Mesothelial cell of epicardium (in vitro differentiated cells): ENCODE data around the gene CHST15. TPM values are rescaled to one million over a fixed set of nuclear protein-coding genes. Genes with fewer than 3 reads are reported as not detected.

ENCODE experiments used
- DNase-seq, 2 experiments: peaks; one replicate each; pipeline ENCODE4 v3.0.0; 2021; ENCODE audit warnings: low spot score in 2 of 2; ENCODE audit not compliant: unreplicated experiment in 2 of 2
- H3K27ac Mint-ChIP-seq: 2 replicates; pipeline ENCODE4 v1.8.0; 2021; ENCODE audit warnings: mixed read lengths
- H3K27me3 Mint-ChIP-seq: 2 replicates; pipeline ENCODE4 v1.8.0; 2021; ENCODE audit warnings: low read depth, mixed read lengths
- H3K36me3 Mint-ChIP-seq: 2 replicates; pipeline ENCODE4 v1.8.0; 2021; ENCODE audit warnings: mixed read lengths
- H3K4me1 Mint-ChIP-seq: 2 replicates; pipeline ENCODE4 v1.8.0; 2021; ENCODE audit warnings: mixed read lengths
- H3K4me3 Mint-ChIP-seq: 2 replicates; pipeline ENCODE4 v1.8.0; 2021; ENCODE audit warnings: mild to moderate bottlenecking, moderate library complexity, mixed read lengths
- H3K9me3 Mint-ChIP-seq: 2 replicates; pipeline ENCODE4 v1.8.0; 2021; ENCODE audit warnings: mixed read lengths
- CTCF ChIP-seq: fragments of 200-600 bp; sonication (generic); IDR thresholded peaks from one replicate; pipeline ENCODE4 v1.5.0; 2021; ENCODE audit warnings: antibody characterized with exemption; ENCODE audit not compliant: unreplicated experiment
- total RNA-seq: library from RNA; stranded (reverse); gene quantifications from 3 replicates; pipeline ENCODE4 v1.2.1, GENCODE V29; 2021

CHST15 gene
- total RNA-seq, 1 donor from 2014 or later: 39.4 TPM

- Mint-ChIP-seq H3K27ac (no peak overlapping the region), H3K27me3 (peaks cover 89% of the 10 kb centered on the region), H3K4me1 (peaks cover 13% of the 10 kb centered on the region), H3K4me3 (peak overlapping the region; percentile 48), H3K36me3 (no peaks in the 10 kb centered on the region), H3K9me3 (peaks cover 13% of the 10 kb centered on the region)
- no peak for TF ChIP-seq CTCF
- peak in 1 of 2 experiments; percentile 56 for DNase-seq
Measured at GRCh38 chr10:123972481-123973401, 120.7 kb downstream of the CHST15 start.

GRCh38 chr10:123970927-123971286, 122.5 kb downstream of the CHST15 start:
- peaks cover 82% of the 10 kb centered on the region for H3K27me3 Mint-ChIP-seq
- no peak overlapping the region for H3K27ac Mint-ChIP-seq
- H3K4me3 Mint-ChIP-seq: no peak overlapping the region
- TF ChIP-seq CTCF: no peak
- H3K4me1 Mint-ChIP-seq: peaks cover 13% of the 10 kb centered on the region
- no peaks in the 10 kb centered on the region for H3K36me3 Mint-ChIP-seq
- DNase-seq: no peak
- peaks cover 4% of the 10 kb centered on the region for H3K9me3 Mint-ChIP-seq

GRCh38 chr10:123970207-123970926, 123.0 kb downstream of the CHST15 start:
- peaks cover 84% of the 10 kb centered on the region for H3K27me3 Mint-ChIP-seq
- H3K27ac Mint-ChIP-seq: no peak overlapping the region
- no peaks in the 10 kb centered on the region for H3K36me3 Mint-ChIP-seq
- H3K4me3 Mint-ChIP-seq: no peak overlapping the region
- no peak for TF ChIP-seq CTCF
- peaks cover 4% of the 10 kb centered on the region for H3K9me3 Mint-ChIP-seq
- peaks cover 13% of the 10 kb centered on the region for H3K4me1 Mint-ChIP-seq
- DNase-seq: no peak

GRCh38 chr10:123967626-123968243, 125.7 kb downstream of the CHST15 start:
- DNase-seq: peak; percentile 70 to 90
- Mint-ChIP-seq H3K27ac (no peak overlapping the region), H3K27me3 (peaks cover 70% of the 10 kb centered on the region), H3K4me3 (no peak overlapping the region), H3K9me3 (no peaks in the 10 kb centered on the region), H3K36me3 (no peaks in the 10 kb centered on the region), H3K4me1 (peaks cover 18% of the 10 kb centered on the region)
- TF ChIP-seq CTCF: peak; percentile 96

GRCh38 chr10:123966896-123967231, 126.5 kb downstream of the CHST15 start:
- Mint-ChIP-seq H3K4me1 (peaks cover 16% of the 10 kb centered on the region), H3K9me3 (no peaks in the 10 kb centered on the region), H3K27me3 (peaks cover 69% of the 10 kb centered on the region), H3K27ac (no peak overlapping the region), H3K36me3 (no peaks in the 10 kb centered on the region), H3K4me3 (no peak overlapping the region)
- no peak for TF ChIP-seq CTCF
- DNase-seq: no peak
